ENCODE data around the gene APLP2. TPM values are rescaled to one million over a fixed set of nuclear protein-coding genes. Genes with fewer than 3 reads are reported as not detected.

The APLP2 gene
- total and polyA plus RNA-seq, 2 of the 13 experiments (the other 11 are each of a cell fraction or from before 2014, with no cell fraction given), result 315 to 594 TPM

GRCh38 chr11:130124096-130124495 lies 54.4 kb downstream of the APLP2 start (continued):
- TF ChIP-seq TFE3 (CRISPR knock-in tag; IDR thresholded peaks at IDR 0.05) (peak; percentile 62; the same call in 1 of the 2 replicates), ZBTB2 (CRISPR knock-in tag; IDR thresholded peaks at IDR 0.05; ENCODE audit: low read depth) (no peak), STAT5B (CRISPR knock-in tag; IDR thresholded peaks at IDR 0.05) (no peak), BRCA1 (CRISPR knock-in tag; IDR thresholded peaks at IDR 0.05) (peak; percentile 57; the same call in 1 of the 2 replicates), ZNF501 (CRISPR knock-in tag; IDR thresholded peaks at IDR 0.05) (no peak), BORCS8-MEF2B (CRISPR knock-in tag; IDR thresholded peaks at IDR 0.05) (no peak), SKI (IDR thresholded peaks at IDR 0.05; ENCODE audit: partially characterized antibody) (peak; percentile 95), XRCC5 (optimal IDR thresholded peaks at IDR 0.05; ENCODE audit: low read length) (peak; percentile 33), ZMYM3 (CRISPR knock-in tag; IDR thresholded peaks at IDR 0.05) (no peak), PREB (CRISPR knock-in tag; IDR thresholded peaks at IDR 0.05) (no peak), NONO (IDR thresholded peaks at IDR 0.05) (no peak), NONO (CRISPR knock-in tag; conservative IDR thresholded peaks at IDR 0.05) (no peak), ZNF260 (CRISPR knock-in tag; IDR thresholded peaks at IDR 0.05; ENCODE audit: borderline replicate concordance, low read depth) (no peak), FOXP4 (CRISPR knock-in tag; IDR thresholded peaks at IDR 0.05) (peak; percentile 69), ZBTB43 (CRISPR knock-in tag; conservative IDR thresholded peaks at IDR 0.05) (peak; percentile 96), GTF3A (CRISPR knock-in tag; conservative IDR thresholded peaks at IDR 0.05) (no peak), XBP1 (CRISPR knock-in tag; IDR thresholded peaks at IDR 0.05) (no peak), MAFK (conservative IDR thresholded peaks at IDR 0.05 in 1 of 2, IDR thresholded peaks at IDR 0.05 in 1 of 2; ENCODE audit: low read length in 2 of 2) (0 out of 4 replicates have a peak, but pooled peaks of 1 of the 2 experiments have one; percentile 0), GLMP (CRISPR knock-in tag; IDR thresholded peaks at IDR 0.05; ENCODE audit: borderline replicate concordance) (no peak), RFXANK (CRISPR knock-in tag; IDR thresholded peaks at IDR 0.05) (no peak), ATRX (CRISPR knock-in tag; IDR thresholded peaks at IDR 0.05; ENCODE audit: borderline replicate concordance) (no peak), ZNF431 (CRISPR knock-in tag; IDR thresholded peaks at IDR 0.05; ENCODE audit: borderline replicate concordance, low read depth) (no peak), POLR2G (IDR thresholded peaks at IDR 0.05; ENCODE audit: low read depth, low read length) (no peak)

Measured in HepG2 (cell line).